Peyer's patch (tissue), 4 donors: ENCODE results near the gene B3GALT6.

Experiments used
- POLR2A ChIP-seq, 2 donors: fragments of 450-650 bp; IDR thresholded peaks; one replicate each; pipeline ENCODE4 v1.5.1; 2017; ENCODE audit warnings: antibody characterized with exemption in 2 of 2, mild to moderate bottlenecking in 2 of 2, moderate library complexity in 2 of 2
- TF ChIP-seq, protein P1 (sequence below), 6 experiments: fragments of 450-650 bp in 4 of 6; fragments of 200-600 bp in 2 of 6; sonication (generic) in 1 of 6; IDR thresholded peaks; one replicate each; pipeline ENCODE4 v1.5.1; 2017 to 2019; ENCODE audit warnings: antibody characterized with exemption in 6 of 6, mild to moderate bottlenecking in 3 of 6, moderate library complexity in 1 of 6

DNA sequence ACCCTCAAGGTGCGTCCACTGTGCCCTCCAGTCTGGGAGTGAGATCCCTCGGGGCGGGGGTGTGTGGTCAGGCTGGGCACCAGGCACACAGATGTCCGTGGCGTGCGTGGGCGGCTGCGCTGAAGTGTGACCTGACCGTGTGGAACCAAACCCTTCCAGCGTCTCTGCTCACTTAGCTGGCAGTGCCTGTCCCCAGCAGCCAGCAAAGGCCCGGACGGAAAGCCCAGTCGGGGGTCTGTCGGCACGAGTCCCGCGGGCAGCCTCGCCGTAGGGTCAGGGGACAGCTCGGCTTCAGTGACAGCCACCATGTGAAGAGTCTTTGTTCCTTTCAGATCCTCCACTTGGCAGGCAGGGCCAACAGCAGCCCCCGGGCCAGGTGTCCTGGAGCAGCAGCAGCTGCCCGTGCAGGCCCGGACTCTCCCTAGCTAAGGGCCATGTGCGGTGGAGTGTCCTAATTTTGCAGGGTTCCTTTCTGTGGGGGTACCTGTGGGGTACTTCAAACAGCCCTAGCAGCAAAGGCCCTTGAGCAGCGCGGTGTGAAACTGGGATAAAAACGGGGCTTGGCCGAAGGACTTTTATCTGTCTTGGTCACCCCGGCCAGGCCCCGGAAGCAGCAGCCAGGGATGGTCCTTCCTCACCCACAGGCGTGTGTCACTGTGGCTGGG, 46.8 kb upstream of the B3GALT6 start:
- TF ChIP-seq POLR2A (IDR thresholded peaks at IDR 0.05) = no peak
- TF ChIP-seq, protein P1, sequence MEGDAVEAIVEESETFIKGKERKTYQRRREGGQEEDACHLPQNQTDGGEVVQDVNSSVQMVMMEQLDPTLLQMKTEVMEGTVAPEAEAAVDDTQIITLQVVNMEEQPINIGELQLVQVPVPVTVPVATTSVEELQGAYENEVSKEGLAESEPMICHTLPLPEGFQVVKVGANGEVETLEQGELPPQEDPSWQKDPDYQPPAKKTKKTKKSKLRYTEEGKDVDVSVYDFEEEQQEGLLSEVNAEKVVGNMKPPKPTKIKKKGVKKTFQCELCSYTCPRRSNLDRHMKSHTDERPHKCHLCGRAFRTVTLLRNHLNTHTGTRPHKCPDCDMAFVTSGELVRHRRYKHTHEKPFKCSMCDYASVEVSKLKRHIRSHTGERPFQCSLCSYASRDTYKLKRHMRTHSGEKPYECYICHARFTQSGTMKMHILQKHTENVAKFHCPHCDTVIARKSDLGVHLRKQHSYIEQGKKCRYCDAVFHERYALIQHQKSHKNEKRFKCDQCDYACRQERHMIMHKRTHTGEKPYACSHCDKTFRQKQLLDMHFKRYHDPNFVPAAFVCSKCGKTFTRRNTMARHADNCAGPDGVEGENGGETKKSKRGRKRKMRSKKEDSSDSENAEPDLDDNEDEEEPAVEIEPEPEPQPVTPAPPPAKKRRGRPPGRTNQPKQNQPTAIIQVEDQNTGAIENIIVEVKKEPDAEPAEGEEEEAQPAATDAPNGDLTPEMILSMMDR (IDR thresholded peaks at IDR 0.05) = no peak
